IPS-15b (cell line): ENCODE data around the gene CCDC6.
A peak's percentile ranks its signal among the peaks of the same experiment; 100 is the strongest.
"Not testable (repeated sequence)": the region's sequence is repeated elsewhere in the genome, so short reads cannot be mapped to it uniquely, and the experiment has no call there.

Experiments
- H3K27me3 ChIP-seq: one replicate; pipeline ENCODE4 v1.6.1; 2013; ENCODE audit warnings: low read length; ENCODE audit not compliant: control insufficient read depth, insufficient read depth
- H3K36me3 ChIP-seq: one replicate; pipeline ENCODE4 v1.6.1; 2013; ENCODE audit warnings: low read length; ENCODE audit not compliant: control insufficient read depth, insufficient read depth
- H3K4me1 ChIP-seq: one replicate; pipeline ENCODE4 v1.6.1; 2013; ENCODE audit warnings: mild to moderate bottlenecking, low read length; ENCODE audit not compliant: control insufficient read depth, insufficient read depth
- H3K4me3 ChIP-seq: one replicate; pipeline ENCODE4 v1.5.1; 2013; ENCODE audit warnings: low read depth, low read length
- H3K9ac ChIP-seq: one replicate; pipeline ENCODE4 v1.6.1; 2013; ENCODE audit warnings: low read depth, mild to moderate bottlenecking, low read length
- H3K9me3 ChIP-seq: one replicate; pipeline ENCODE4 v1.6.1; 2013; ENCODE audit warnings: mild to moderate bottlenecking, low read length; ENCODE audit not compliant: control insufficient read depth, insufficient read depth

Gene CCDC6

DNA sequence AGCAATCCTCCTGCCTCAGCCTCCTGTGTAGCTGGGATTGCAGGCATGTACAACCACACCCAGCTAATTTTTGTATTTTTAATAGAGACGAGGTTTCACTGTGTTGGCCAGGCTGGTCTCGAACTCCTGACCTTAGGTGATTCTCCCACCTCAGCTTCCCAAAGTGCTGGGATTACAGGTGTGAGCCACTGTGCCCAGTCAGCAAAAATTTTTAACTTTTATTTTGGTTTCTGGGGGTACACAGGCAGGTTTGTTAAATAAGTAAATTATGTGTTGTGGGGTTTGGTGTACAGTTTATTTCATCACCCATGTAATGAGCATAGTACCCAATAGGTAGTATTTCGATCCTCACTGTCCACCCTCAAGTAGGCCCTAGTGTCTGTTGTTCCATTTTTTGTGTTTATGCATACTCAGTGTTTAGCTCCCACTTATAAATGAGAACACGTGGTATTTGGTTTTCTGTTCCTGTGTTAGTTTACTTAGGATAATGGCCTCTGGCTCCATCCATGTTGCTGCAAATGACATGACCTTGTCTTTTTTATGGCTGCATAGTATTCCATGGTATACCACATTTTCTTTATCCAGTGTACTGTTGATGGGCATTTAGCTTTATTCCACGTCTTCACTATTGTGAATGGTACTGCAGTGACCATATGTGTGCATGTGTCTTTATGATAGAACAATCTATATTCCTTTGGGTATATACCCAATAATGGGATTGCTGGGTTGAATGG lies 24.6 kb upstream of the CCDC6 start:
- H3K9ac ChIP-seq, H3K4me1 ChIP-seq, H3K36me3 ChIP-seq: not testable (repeated sequence)

DNA sequence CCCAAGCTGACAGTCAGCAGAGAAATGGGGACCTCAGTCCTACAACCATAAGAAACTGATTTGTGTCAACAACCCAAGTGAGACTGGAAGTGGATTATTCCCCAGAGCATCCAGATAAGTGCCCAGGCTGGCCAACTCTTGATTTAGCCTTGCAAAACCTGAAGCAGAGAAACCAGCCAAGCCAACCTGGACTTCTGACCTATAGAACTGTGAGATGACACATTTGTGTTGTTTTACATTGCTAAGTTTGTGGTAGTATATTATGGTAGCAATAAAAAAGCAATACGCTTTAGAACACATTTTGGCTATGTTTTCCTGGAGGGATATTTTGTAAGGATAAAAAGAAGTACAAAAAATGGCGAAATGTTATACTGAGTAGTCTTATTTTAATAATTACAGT lies 19.7 kb upstream of the CCDC6 start:
- no peaks in the 10 kb centered on the region for H3K9me3 ChIP-seq
- H3K27me3 ChIP-seq: no peaks in the 10 kb centered on the region
- H3K4me1 ChIP-seq: no peaks in the 10 kb centered on the region
- no peaks in the 10 kb centered on the region for H3K36me3 ChIP-seq
- no peak overlapping the region for H3K9ac ChIP-seq
- H3K4me3 ChIP-seq: no peak overlapping the region

More for the DNA sequence above, 24.6 kb upstream of the CCDC6 start:
- not testable (repeated sequence) for H3K27me3 ChIP-seq, H3K9me3 ChIP-seq, H3K4me3 ChIP-seq

DNA sequence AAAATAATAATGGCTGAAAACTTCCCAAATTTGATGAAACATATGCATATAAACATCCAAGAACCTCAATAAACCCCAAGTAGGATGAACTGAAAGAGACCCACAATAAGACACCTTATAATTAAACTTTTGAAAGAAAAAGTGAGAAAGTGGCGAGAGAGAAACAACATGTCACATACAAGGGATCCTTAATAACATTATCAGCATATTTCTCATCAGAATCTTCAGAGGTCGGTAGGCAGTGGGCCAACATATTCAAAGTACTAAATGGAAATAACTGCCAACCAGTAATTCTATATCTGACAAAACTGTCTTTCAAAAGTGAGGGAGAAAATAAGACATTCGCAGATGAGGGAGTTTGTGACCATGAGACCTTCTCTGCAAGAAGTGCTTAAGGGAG lies 16.6 kb upstream of the CCDC6 start:
- Histone ChIP-seq H3K27me3 (no peaks in the 10 kb centered on the region), H3K9me3 (no peaks in the 10 kb centered on the region), H3K4me3 (no peak overlapping the region), H3K36me3 (no peaks in the 10 kb centered on the region), H3K9ac (no peak overlapping the region), H3K4me1 (no peaks in the 10 kb centered on the region)

DNA sequence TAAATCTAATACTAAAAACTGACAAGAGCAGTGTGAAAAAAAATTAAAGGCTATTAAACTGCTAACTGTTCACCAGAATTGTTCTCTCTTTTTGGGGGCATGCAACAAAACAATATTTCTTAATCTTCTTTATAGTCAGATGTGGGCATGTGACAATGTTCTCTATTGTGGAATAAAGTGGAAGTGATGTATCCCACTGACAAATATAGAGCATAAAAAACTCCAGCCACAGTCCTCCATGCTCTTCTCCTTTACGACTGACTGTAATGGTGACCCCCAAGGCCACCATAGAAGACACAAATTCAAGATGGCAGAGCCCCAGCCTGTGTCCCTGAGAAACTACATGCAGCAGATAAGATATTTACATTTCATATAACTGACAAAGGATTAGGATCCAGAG lies 11.6 kb upstream of the CCDC6 start:
- peaks cover 6% of the 10 kb centered on the region for H3K9me3 ChIP-seq
- no peak overlapping the region for H3K4me3 ChIP-seq
- H3K36me3 ChIP-seq: no peaks in the 10 kb centered on the region
- H3K27me3 ChIP-seq: no peaks in the 10 kb centered on the region
- no peaks in the 10 kb centered on the region for H3K4me1 ChIP-seq
- no peak overlapping the region for H3K9ac ChIP-seq

DNA sequence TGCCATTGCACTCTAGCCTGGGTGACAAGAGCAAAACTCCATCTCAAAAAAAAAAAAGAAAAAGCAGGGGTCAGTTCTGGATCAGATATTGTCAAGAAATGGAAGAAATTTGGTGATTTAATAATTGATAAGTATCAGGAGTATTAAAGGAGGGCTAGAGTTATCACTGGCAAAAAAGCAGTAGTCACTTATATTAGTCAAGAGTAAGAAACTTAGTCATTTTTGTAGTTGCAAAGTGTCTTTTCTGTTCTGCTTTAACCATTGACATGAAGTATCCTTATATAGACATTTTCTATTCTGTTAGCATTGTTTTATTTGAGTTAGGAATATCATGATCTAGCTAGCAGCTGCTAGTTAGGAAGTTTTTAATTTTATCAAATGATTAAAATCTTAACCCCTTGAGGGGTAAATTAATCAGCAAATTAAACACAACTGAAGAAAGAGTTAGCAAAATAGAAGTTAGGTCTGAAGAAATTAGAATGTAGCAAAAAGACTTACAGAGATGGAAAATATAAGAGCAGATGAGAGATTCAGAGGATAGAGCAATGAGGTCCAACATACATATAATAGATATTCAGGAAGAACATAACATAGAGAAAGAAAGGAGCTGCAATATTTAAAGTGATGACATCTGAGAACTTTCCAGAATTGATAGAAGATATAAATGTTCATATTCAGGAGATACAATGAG lies 7.3 kb upstream of the CCDC6 start:
- Histone ChIP-seq H3K36me3 (no peaks in the 10 kb centered on the region), H3K4me1 (peaks cover 5% of the 10 kb centered on the region), H3K27me3 (no peaks in the 10 kb centered on the region), H3K4me3 (no peak overlapping the region), H3K9me3 (peaks cover 6% of the 10 kb centered on the region), H3K9ac (no peak overlapping the region)

DNA sequence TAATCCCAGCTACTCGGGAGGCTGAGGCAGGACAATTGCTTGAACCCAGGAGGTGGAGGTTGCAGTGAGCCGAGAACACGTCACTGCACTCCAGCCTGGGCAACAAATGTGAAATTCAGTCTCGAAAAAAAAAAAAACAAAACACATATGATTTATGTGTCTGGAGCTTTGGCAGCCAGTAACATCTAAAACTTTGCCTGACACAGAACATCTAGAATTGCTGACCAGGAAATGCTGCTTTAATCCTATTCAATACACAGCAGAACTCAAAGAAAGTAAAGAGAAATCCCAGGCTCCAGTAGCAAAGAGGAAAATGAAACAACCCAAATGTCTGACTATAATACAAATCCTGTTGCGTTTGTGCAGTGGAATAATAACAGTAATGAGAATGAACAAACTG lies 4.5 kb upstream of the CCDC6 start:
- Histone ChIP-seq H3K9ac (no peak overlapping the region), H3K4me1 (peaks cover 17% of the 10 kb centered on the region), H3K27me3 (no peaks in the 10 kb centered on the region), H3K9me3 (peaks cover 6% of the 10 kb centered on the region), H3K4me3 (no peak overlapping the region), H3K36me3 (no peaks in the 10 kb centered on the region)

DNA sequence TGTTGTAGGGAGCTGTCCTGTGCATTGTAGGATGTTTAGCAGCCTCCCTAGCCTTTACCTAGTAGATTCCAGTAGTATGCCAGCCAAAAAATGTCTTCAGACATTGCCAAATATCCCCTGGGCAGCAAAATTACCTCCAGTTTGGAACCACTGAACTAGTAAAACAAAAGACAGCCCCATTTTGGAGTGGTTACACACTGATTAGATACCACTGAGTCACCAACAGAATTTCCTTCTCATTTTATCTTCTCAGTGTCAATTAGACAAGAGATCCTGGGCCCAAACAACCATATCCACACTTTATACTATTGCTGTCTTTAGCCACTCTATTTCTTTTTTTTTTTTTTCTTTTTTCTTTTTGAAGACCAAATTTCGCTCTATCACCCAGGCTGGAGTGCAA lies 3.5 kb upstream of the CCDC6 start:
- no peak overlapping the region for H3K4me3 ChIP-seq
- H3K27me3 ChIP-seq: no peaks in the 10 kb centered on the region
- no peaks in the 10 kb centered on the region for H3K36me3 ChIP-seq

DNA sequence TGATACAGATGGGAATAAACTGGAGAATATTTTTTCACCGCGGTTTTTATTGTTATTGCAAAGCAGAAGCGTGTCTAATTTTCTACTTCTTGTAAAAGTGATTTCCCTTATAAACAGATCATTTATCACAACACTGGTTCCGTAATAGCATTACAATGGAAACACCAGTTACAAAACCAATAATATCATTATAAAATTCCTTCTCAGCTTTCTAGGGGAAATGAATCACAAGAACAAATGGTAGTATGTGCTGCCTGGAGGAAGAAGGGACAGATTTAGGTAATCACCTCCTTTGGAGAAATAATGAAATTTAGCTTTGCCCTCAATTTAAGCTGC lies 2.4 kb upstream of the CCDC6 start:
- Histone ChIP-seq H3K27me3 (no peaks in the 10 kb centered on the region), H3K9ac (no peak overlapping the region), H3K36me3 (no peaks in the 10 kb centered on the region), H3K4me3 (peak overlapping the region; percentile 82), H3K4me1 (peaks cover 23% of the 10 kb centered on the region), H3K9me3 (no peaks in the 10 kb centered on the region)

More for the DNA sequence above, 3.5 kb upstream of the CCDC6 start:
- Histone ChIP-seq H3K9ac (no peak overlapping the region), H3K4me1 (peaks cover 17% of the 10 kb centered on the region), H3K9me3 (peaks cover 6% of the 10 kb centered on the region)

DNA sequence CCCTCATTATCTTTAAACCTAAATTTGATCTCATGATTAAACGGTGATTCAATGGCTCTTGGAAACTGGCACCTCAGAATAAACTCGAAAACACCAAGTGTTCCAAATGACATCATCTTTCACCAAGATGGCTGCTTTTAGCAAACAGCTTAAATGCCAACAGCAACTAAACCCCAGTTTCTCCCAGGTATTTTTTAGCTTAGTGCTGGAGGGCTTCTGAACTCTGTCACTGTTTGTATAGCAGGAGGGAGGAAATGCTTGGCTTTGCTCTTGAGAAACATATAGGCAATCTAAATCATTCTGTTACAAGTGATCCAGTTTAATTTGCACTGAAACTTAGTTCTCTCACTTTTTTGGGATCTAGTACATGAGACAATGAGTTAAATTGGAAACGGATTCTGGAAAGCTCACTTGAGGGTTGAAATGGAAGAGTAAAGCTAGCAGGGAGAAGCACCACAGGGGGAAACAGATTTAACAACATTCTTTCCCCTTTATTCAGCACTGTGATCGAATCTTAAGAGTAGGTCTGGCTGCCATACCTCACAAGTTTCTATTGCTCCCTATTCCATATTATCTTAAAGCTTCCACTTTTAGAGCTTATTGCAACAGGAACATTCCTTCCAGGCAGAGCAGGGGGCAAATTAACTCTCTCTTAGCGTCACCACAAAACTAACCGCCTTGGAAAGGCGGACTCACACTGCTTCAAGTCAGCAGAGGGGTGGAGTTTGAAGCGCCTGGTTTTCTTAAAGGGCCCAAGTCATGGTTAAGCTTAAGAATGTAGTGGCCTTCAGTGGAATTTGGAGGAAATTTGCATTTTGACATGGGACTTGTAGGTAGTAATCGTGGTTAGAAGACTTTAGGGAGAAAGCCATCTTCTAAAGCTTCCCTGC lies 1.8 kb upstream of the CCDC6 start:
- H3K4me1 ChIP-seq: peaks cover 25% of the 10 kb centered on the region
- no peaks in the 10 kb centered on the region for H3K9me3 ChIP-seq
- no peaks in the 10 kb centered on the region for H3K36me3 ChIP-seq
- no peaks in the 10 kb centered on the region for H3K27me3 ChIP-seq
- peak overlapping the region; percentile 70 for H3K9ac ChIP-seq
- peak overlapping the region; percentile 82 for H3K4me3 ChIP-seq

DNA sequence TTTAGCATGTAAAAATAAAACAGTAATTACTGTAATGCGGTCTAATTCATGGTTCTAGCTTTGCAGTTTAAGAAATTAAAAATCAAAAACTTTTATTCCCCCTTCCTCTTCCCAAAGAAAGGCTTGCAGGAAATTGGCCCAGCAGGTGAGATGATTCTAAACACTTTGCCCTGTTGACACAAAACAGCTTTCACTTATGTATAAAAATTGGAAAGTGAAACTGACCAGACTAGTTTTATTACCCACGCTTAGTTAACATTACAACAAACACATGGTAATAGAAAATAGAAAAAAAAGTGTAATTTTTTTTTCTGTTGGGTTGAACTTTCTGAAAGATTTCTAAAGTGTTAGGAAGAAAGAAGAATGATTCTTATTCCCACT lies 1.2 kb upstream of the CCDC6 start:
- peak overlapping the region; percentile 70 for H3K9ac ChIP-seq
- H3K9me3 ChIP-seq: no peaks in the 10 kb centered on the region
- no peaks in the 10 kb centered on the region for H3K36me3 ChIP-seq
- peak overlapping the region; percentile 82 for H3K4me3 ChIP-seq
- H3K27me3 ChIP-seq: no peaks in the 10 kb centered on the region
- peaks cover 25% of the 10 kb centered on the region for H3K4me1 ChIP-seq

DNA sequence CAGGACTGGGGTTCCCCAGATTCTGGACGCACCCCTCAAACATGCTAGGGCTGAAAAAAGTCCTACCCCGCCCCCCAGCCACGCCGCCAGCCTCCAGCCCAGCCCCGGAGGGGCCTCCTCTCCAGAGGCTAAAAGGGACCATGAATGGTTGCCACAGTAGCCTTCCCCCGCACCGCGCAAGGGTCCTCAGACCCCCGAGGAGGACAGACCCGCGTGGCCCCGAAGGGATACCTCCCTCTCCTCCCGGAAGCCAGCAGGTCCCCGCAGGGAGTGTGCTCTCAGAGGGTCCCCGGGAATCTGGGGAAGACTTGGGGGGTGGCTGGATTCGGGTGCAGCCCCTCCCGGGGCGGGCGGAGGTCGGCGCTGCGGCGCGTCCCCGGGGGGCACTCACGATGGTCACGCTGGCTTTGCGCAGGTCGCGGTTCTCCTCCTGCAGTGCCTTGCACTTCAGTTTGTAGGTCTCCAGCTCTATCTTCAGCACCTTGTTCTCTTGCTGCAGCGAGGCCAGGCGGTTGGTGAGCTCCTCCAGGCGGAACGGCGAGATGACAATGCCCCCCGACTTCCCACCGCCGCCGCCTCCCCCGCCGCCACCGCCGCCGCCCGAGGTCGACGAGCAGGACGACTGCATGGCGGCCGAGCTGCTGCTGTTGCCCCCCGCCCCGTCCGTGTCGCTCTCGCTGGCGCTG lies 482 bp downstream of the CCDC6 start:
- no peaks in the 10 kb centered on the region for H3K36me3 ChIP-seq
- no peaks in the 10 kb centered on the region for H3K27me3 ChIP-seq
- H3K4me3 ChIP-seq: peak overlapping the region; percentile 82
- peak overlapping the region; percentile 91 for H3K9ac ChIP-seq
- H3K9me3 ChIP-seq: no peaks in the 10 kb centered on the region
- H3K4me1 ChIP-seq: peaks cover 25% of the 10 kb centered on the region
